CD14-positive monocyte (primary cell): ENCODE measurements around the gene TRIM50. TPM values are rescaled to one million over a fixed set of nuclear protein-coding genes. Genes with fewer than 3 reads are reported as not detected.
"Not testable (repeated sequence)": the region's sequence is repeated elsewhere in the genome, so short reads cannot be mapped to it uniquely, and the experiment has no call there.

Experiments
- DNase-seq, 3 donors: peaks; one replicate each; pipeline ENCODE4 v3.0.0-alpha.2; 2011 to 2022
- H2AFZ ChIP-seq: 2 replicates; pipeline ENCODE4 v1.6.0; 2012; ENCODE audit warnings: mild to moderate bottlenecking, low read depth, low read length, inconsistent platforms; ENCODE audit not compliant: insufficient read depth, poor library complexity, severe bottlenecking
- H3K27ac ChIP-seq, 2 donors: 1 replicate in 1 of 2; 2 replicates in 1 of 2; pipeline ENCODE4 v1.5.1; 2012 to 2013; ENCODE audit warnings: low read length in 2 of 2, control low read depth in 1 of 2, inconsistent platforms in 1 of 2, low read depth in 1 of 2, mild to moderate bottlenecking in 1 of 2
- H3K27me3 ChIP-seq, 2 donors: one replicate each; pipeline versions ENCODE4 v1.6.0 to v1.6.1; 2011 to 2013; ENCODE audit warnings: low read length in 2 of 2; ENCODE audit not compliant: control insufficient read depth in 2 of 2, insufficient read depth in 2 of 2
- H3K36me3 ChIP-seq, 2 donors: replicated peaks in 1 of 2; 1 replicate in 1 of 2; 2 replicates in 1 of 2; pipeline versions ENCODE4 v1.5.1 to v1.6.1; 2012 to 2013; ENCODE audit warnings: low read length in 2 of 2, control low read depth in 1 of 2, inconsistent platforms in 1 of 2, mild to moderate bottlenecking in 1 of 2; ENCODE audit not compliant: insufficient read depth in 2 of 2, control insufficient read depth in 1 of 2
- H3K4me1 ChIP-seq, 2 donors: 1 replicate in 1 of 2; 2 replicates in 1 of 2; pipeline versions ENCODE4 v1.5.1 to v1.6.1; 2012 to 2013; ENCODE audit warnings: low read length in 2 of 2, control low read depth in 1 of 2, inconsistent platforms in 1 of 2, mild to moderate bottlenecking in 1 of 2, moderate library complexity in 1 of 2; ENCODE audit not compliant: insufficient read depth in 2 of 2, control insufficient read depth in 1 of 2
- H3K4me2 ChIP-seq: replicated peaks from 2 replicates; pipeline ENCODE3; 2012; ENCODE audit warnings: low read length, moderate library complexity, mild to moderate bottlenecking; ENCODE audit not compliant: poor library complexity, severe bottlenecking; ENCODE audit errors: extremely low read depth
- H3K4me3 ChIP-seq, 3 experiments: fragments of 200-600 bp in 1 of 3; sonication (generic) in 1 of 3; replicated peaks in 1 of 3; 1 replicate in 2 of 3; 2 replicates in 1 of 3; pipeline ENCODE4 v1.5.1; 2011 to 2013; ENCODE audit warnings: low read length in 3 of 3, mild to moderate bottlenecking in 3 of 3, control low read depth in 2 of 3, low read depth in 2 of 3, inconsistent platforms in 1 of 3, moderate library complexity in 1 of 3
- H3K79me2 ChIP-seq: 2 replicates; pipeline ENCODE4 v1.6.0; 2012; ENCODE audit warnings: mild to moderate bottlenecking, control low read depth, inconsistent platforms, low read length, moderate library complexity; ENCODE audit not compliant: insufficient read depth
- H3K9ac ChIP-seq: 2 replicates; pipeline ENCODE4 v1.6.0; 2017; ENCODE audit warnings: low read length, mild to moderate bottlenecking; ENCODE audit not compliant: insufficient read depth, poor library complexity, severe bottlenecking
- H3K9me3 ChIP-seq, 2 donors: replicated peaks in 1 of 2; 1 replicate in 1 of 2; 2 replicates in 1 of 2; pipeline versions ENCODE4 v1.5.1 to v1.6.1; 2012 to 2013; ENCODE audit warnings: low read length in 2 of 2, control low read depth in 1 of 2; ENCODE audit not compliant: control insufficient read depth in 1 of 2, insufficient read depth in 1 of 2
- H4K20me1 ChIP-seq: 2 replicates; pipeline ENCODE4 v1.6.0; 2012; ENCODE audit warnings: mild to moderate bottlenecking, low read length, control low read depth, moderate library complexity; ENCODE audit not compliant: insufficient read depth
- H3K27ac Mint-ChIP-seq, 7 donors: one replicate each; pipeline ENCODE4 v1.8.0; 2020; ENCODE audit warnings: mild to moderate bottlenecking in 7 of 7, mixed read lengths in 7 of 7, moderate library complexity in 6 of 7, inconsistent platforms in 2 of 7
- H3K27me3 Mint-ChIP-seq, 3 donors: one replicate each; pipeline ENCODE4 v1.8.0; 2021 to 2022; ENCODE audit warnings: low read depth in 3 of 3, mild to moderate bottlenecking in 3 of 3, mixed read lengths in 3 of 3, moderate library complexity in 3 of 3, inconsistent platforms in 1 of 3
- H3K36me3 Mint-ChIP-seq, 2 donors: one replicate each; pipeline ENCODE4 v1.8.0; 2020; ENCODE audit warnings: mixed read lengths in 2 of 2, inconsistent platforms in 1 of 2, mild to moderate bottlenecking in 1 of 2
- H3K4me1 Mint-ChIP-seq: one replicate; pipeline ENCODE4 v1.8.0; 2020; ENCODE audit warnings: mild to moderate bottlenecking, mixed read lengths
- H3K4me3 Mint-ChIP-seq, 2 donors: one replicate each; pipeline ENCODE4 v1.8.0; 2020; ENCODE audit warnings: mild to moderate bottlenecking in 2 of 2, mixed read lengths in 2 of 2, moderate library complexity in 1 of 2
- H3K9me3 Mint-ChIP-seq, 7 donors: one replicate each; pipeline ENCODE4 v1.8.0; 2020 to 2022; ENCODE audit warnings: mixed read lengths in 7 of 7, mild to moderate bottlenecking in 6 of 7, moderate library complexity in 6 of 7, inconsistent platforms in 2 of 7
- WGBS: methylation state at CpG from one replicate; pipeline ENCODE4 v1.1.5; 2013; ENCODE audit warnings: missing lambda C conversion rate; ENCODE audit not compliant: insufficient coverage; 5-methylcytosine and 5-hydroxymethylcytosine counted together
- intact Hi-C, 2 donors: fragments of 100-400 bp; cut with micrococcal nuclease; formaldehyde crosslinking; loops; one replicate each; pipeline versions ENCODE4 v1.15.0 to v1.15.1; 2023
- polyA plus RNA-seq, 3 donors: library from polyadenylated mRNA; depleted of rRNA in 1 of 3; unstranded in 2 of 3; stranded (reverse) in 1 of 3; fragments of 300-500 nt in 2 of 3; fragments of >200 nt in 1 of 3; fragmentation: Illumina TruSeq in 2 of 3; gene quantifications; 1 replicate in 2 of 3; 2 replicates in 1 of 3; pipeline ENCODE4 v1.2.3, GENCODE V29; 2012 to 2021
- TF ChIP-seq, protein P1 (sequence below): fragments of 200-600 bp; IDR thresholded peaks from one replicate; pipeline ENCODE4 v1.8.0; 2022; ENCODE audit warnings: antibody characterized with exemption, mild to moderate bottlenecking

TRIM50 gene
- polyA plus RNA-seq, 3 donors, result not detected

- intact Hi-C loops, result no loop called here
- Histone ChIP-seq H3K4me3 (peak overlapping the region in 1 of 3 experiments; percentile 89), H3K36me3 (peaks cover 31 to 37% of the 10 kb centered on the region in 2 donors), H3K79me2 (peaks cover 20% of the 10 kb centered on the region), H3K4me2 (peak overlapping the region; percentile 83), H3K4me1 (peaks cover 29 to 43% of the 10 kb centered on the region in 2 donors), H3K9me3 (no peaks in the 10 kb centered on the region), H3K27me3 (no peaks in the 10 kb centered on the region), H3K27ac (no peak overlapping the region), H4K20me1 (peaks cover 12% of the 10 kb centered on the region), H3K9ac (no peak overlapping the region), H2AFZ (no peak overlapping the region)
- no peak for DNase-seq
- H3K27me3 Mint-ChIP-seq, result no peaks in the 10 kb centered on the region
- peak overlapping the region; percentile 94 to 95 for H3K4me3 Mint-ChIP-seq
- H3K27ac Mint-ChIP-seq, result peak overlapping the region in 3 of 7 donors; percentile 51 to 69 (median 59)
- no peaks in the 10 kb centered on the region for H3K9me3 Mint-ChIP-seq
- peaks cover 36 to 41% of the 10 kb centered on the region in 2 donors for H3K36me3 Mint-ChIP-seq
- H3K4me1 Mint-ChIP-seq, result peaks cover 42% of the 10 kb centered on the region
- TF ChIP-seq, protein P1, sequence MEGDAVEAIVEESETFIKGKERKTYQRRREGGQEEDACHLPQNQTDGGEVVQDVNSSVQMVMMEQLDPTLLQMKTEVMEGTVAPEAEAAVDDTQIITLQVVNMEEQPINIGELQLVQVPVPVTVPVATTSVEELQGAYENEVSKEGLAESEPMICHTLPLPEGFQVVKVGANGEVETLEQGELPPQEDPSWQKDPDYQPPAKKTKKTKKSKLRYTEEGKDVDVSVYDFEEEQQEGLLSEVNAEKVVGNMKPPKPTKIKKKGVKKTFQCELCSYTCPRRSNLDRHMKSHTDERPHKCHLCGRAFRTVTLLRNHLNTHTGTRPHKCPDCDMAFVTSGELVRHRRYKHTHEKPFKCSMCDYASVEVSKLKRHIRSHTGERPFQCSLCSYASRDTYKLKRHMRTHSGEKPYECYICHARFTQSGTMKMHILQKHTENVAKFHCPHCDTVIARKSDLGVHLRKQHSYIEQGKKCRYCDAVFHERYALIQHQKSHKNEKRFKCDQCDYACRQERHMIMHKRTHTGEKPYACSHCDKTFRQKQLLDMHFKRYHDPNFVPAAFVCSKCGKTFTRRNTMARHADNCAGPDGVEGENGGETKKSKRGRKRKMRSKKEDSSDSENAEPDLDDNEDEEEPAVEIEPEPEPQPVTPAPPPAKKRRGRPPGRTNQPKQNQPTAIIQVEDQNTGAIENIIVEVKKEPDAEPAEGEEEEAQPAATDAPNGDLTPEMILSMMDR, result no peak
- WGBS, result 95% methylated on average over 11 of the region's 13 CpGs
These were observed 20.4 kb downstream of the TRIM50 start for GRCh38 chr7:73307436-73307835.

DNA sequence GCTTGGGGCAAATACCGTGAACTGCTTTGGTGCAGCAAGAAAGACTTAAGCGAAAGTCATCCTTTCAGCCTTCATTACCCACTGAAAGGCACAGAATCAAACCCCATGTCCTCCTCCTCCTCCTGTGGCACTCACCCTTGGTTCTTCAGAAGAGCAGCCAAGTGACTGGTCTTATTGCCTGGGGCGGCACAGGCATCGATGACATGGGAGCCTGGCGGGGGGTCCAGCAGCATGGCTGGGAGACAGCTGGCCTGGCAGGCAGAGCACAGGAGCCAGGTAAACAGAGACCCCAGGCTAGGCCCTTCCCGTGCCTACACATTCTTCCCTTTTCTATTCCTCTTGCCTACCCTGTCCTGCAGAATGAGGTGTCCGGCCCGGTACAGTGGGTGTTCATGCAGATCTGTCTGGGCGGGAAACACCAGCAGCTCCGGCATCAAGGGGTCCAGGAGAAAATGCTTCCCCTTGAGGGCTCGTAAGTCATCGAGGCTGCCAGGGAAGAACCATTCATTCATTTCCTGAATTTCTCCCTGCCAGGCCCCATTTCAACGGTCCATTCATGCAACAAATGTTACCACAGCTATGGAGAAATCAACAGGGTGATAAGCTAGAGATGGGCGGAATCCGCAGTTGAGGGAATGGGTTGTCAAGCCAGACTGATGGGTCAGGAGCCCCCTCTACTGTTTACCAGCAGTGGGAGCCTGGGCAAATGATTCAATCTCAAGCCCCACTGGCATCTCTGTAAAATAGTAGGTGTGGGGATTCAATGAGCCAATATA lies 23.1 kb downstream of the TRIM50 start:
- Histone ChIP-seq H3K36me3 (peaks cover 31 to 37% of the 10 kb centered on the region in 2 donors), H3K79me2 (peaks cover 20% of the 10 kb centered on the region), H3K4me1 (peaks cover 29 to 43% of the 10 kb centered on the region in 2 donors), H4K20me1 (peaks cover 12% of the 10 kb centered on the region)
- DNase-seq, result peak in 2 of 3 donors; percentile 42 to 46
- 86% methylated on average over 1 of the region's 15 CpGs for WGBS
- intact Hi-C loops, H2AFZ ChIP-seq, H3K9ac ChIP-seq, H3K27me3 ChIP-seq, H3K9me3 Mint-ChIP-seq, H3K27me3 Mint-ChIP-seq, H3K27ac ChIP-seq, H3K4me3 ChIP-seq, H3K4me3 Mint-ChIP-seq, H3K4me2 ChIP-seq, H3K9me3 ChIP-seq, H3K27ac Mint-ChIP-seq: not testable (repeated sequence)
- Mint-ChIP-seq H3K36me3 (peaks cover 36 to 41% of the 10 kb centered on the region in 2 donors), H3K4me1 (peaks cover 47% of the 10 kb centered on the region)
- TF ChIP-seq, protein P1, result peak; percentile 17
